ENCODE results near the gene CRKL.

CRKL gene

GRCh38 chr22:20943104-20943933 is 26.1 kb downstream of the CRKL start:
- ChIA-PET CTCF (no interaction called here), POLR2A (no interaction called here)
- no peak for DNase-seq (ENCODE audit: extremely low spot score)
- TF ChIP-seq SP1 (IDR thresholded peaks at IDR 0.05) (no peak), ARNT (IDR thresholded peaks at IDR 0.05) (no peak), L3MBTL2 (conservative IDR thresholded peaks at IDR 0.05) (no peak), NFRKB (IDR thresholded peaks at IDR 0.05) (no peak), FOXM1 (IDR thresholded peaks at IDR 0.05; ENCODE audit: borderline replicate concordance) (no peak), TARDBP (IDR thresholded peaks at IDR 0.05) (no peak), FOXK2 (IDR thresholded peaks at IDR 0.05) (no peak), ZNF384 (IDR thresholded peaks at IDR 0.05) (no peak), LEF1 (IDR thresholded peaks at IDR 0.05; ENCODE audit: borderline replicate concordance) (no peak)

GRCh38 chr22:20944042-20944441 is 26.8 kb downstream of the CRKL start:
- ChIA-PET CTCF (interaction anchor here (0.6 kb wide), 1 partner anchor 159 kb away, joined by 3 read pairs; no protein-coding TSS in a partner anchor), POLR2A (no interaction called here)
- TF ChIP-seq FOXK2 (IDR thresholded peaks at IDR 0.05) = no peak
- TF ChIP-seq FOXM1 (IDR thresholded peaks at IDR 0.05; ENCODE audit: borderline replicate concordance) = no peak
- TF ChIP-seq PKNOX1 (IDR thresholded peaks at IDR 0.05) = no peak
- no peak for TF ChIP-seq ELF4 (IDR thresholded peaks at IDR 0.05)
- TF ChIP-seq HDGF (IDR thresholded peaks at IDR 0.05; ENCODE audit: borderline replicate concordance) = no peak
- no peak for TF ChIP-seq SP1 (IDR thresholded peaks at IDR 0.05)
- TF ChIP-seq BHLHE40 (IDR thresholded peaks at IDR 0.05; ENCODE audit: borderline replicate concordance) = no peak
- no peak for TF ChIP-seq L3MBTL2 (conservative IDR thresholded peaks at IDR 0.05)
- no peak for TF ChIP-seq SUZ12 (IDR thresholded peaks at IDR 0.05)
- TF ChIP-seq LEF1 (IDR thresholded peaks at IDR 0.05; ENCODE audit: borderline replicate concordance) = no peak
- no peak for TF ChIP-seq FOXA1 (IDR thresholded peaks at IDR 0.05)
- TF ChIP-seq ARNT (IDR thresholded peaks at IDR 0.05) = no peak
- TF ChIP-seq TARDBP (IDR thresholded peaks at IDR 0.05) = no peak
- no peak for TF ChIP-seq CTBP1 (IDR thresholded peaks at IDR 0.05; ENCODE audit: borderline replicate concordance)
- no peak for TF ChIP-seq ZNF384 (IDR thresholded peaks at IDR 0.05)
- no peak for DNase-seq (ENCODE audit: extremely low spot score)

- CTCF ChIA-PET = interaction anchor here (0.8 kb wide), 1 partner anchor 1181 kb away, joined by 3 read pairs; no protein-coding TSS in a partner anchor
- no peak for TF ChIP-seq FOXM1 (IDR thresholded peaks at IDR 0.05; ENCODE audit: borderline replicate concordance)
- no peak for TF ChIP-seq ELF4 (IDR thresholded peaks at IDR 0.05)
- no peak for TF ChIP-seq LEF1 (IDR thresholded peaks at IDR 0.05; ENCODE audit: borderline replicate concordance)
- TF ChIP-seq FOXK2 (IDR thresholded peaks at IDR 0.05) = no peak
- TF ChIP-seq BHLHE40 (IDR thresholded peaks at IDR 0.05; ENCODE audit: borderline replicate concordance) = no peak
- no peak for TF ChIP-seq ZNF384 (IDR thresholded peaks at IDR 0.05)
- no peak for TF ChIP-seq CTBP1 (IDR thresholded peaks at IDR 0.05; ENCODE audit: borderline replicate concordance)
- no peak for TF ChIP-seq SUZ12 (IDR thresholded peaks at IDR 0.05)
- no peak for TF ChIP-seq HDGF (IDR thresholded peaks at IDR 0.05; ENCODE audit: borderline replicate concordance)
- TF ChIP-seq FOXA1 (IDR thresholded peaks at IDR 0.05) = no peak
- no peak for TF ChIP-seq SP1 (IDR thresholded peaks at IDR 0.05)
- no peak for TF ChIP-seq TARDBP (IDR thresholded peaks at IDR 0.05)
- TF ChIP-seq ARNT (IDR thresholded peaks at IDR 0.05) = no peak
- TF ChIP-seq PKNOX1 (IDR thresholded peaks at IDR 0.05) = no peak
- no peak for TF ChIP-seq L3MBTL2 (conservative IDR thresholded peaks at IDR 0.05)
- TF ChIP-seq NFRKB (IDR thresholded peaks at IDR 0.05) = no peak
- no peak for DNase-seq (ENCODE audit: extremely low spot score)
- POLR2A ChIA-PET = no interaction called here
Observed at GRCh38 chr22:20945578-20945934, 28.3 kb downstream of the CRKL start.

DNA sequence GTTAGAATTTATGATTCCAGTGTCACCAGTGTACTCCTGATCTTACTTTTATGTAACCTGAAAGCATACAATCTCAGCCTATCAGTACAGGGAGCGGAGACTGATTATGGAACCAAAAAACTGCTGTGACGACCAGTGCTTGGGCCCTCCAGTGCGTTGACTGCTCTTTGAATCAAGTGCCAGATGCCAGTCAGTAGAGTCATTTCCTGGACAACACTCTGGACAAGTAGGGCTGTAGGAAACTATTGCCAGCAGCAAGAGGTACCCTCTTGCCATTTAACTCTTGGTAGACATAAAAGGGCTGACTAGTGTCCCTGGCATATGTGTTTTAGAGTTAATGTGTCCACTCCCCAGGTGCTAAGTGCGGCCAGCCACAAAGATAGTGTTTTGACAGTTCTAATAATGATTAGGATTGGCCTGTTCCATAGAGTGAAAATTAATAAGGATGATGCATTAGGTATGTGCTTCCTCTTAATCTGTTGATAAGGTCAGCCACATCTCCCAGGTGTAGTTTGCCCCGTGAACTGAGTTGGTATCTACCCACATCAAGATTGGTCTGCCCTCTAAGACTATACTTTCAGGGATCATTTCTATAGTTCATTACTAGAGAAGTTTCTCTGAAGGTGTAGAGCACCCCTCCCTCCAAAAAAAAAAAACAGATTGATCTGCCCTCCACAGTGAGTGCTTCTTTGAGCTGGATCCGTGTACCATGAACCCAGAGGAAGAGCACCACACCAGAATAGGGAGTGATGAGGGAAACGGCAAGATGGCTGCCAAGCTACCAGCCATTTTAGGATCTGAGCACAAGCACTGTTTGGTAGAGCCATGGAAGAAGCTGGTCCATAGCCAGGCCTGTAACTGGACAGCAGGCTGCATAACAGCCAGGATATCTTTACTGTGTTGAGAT is 29.1 kb downstream of the CRKL start:
- no peak for DNase-seq (ENCODE audit: extremely low spot score)
- POLR2A ChIA-PET = no interaction called here
- CTCF ChIA-PET = interaction anchor here (0.8 kb wide), 1 partner anchor 61 kb away, joined by 3 read pairs; no protein-coding TSS in a partner anchor
- no peak for TF ChIP-seq LEF1 (IDR thresholded peaks at IDR 0.05; ENCODE audit: borderline replicate concordance)
- no peak for TF ChIP-seq FOXA1 (IDR thresholded peaks at IDR 0.05)
- TF ChIP-seq BHLHE40 (IDR thresholded peaks at IDR 0.05; ENCODE audit: borderline replicate concordance) = no peak
- TF ChIP-seq ELF4 (IDR thresholded peaks at IDR 0.05) = no peak
- no peak for TF ChIP-seq CTBP1 (IDR thresholded peaks at IDR 0.05; ENCODE audit: borderline replicate concordance)
- TF ChIP-seq HDGF (IDR thresholded peaks at IDR 0.05; ENCODE audit: borderline replicate concordance) = no peak
- TF ChIP-seq TARDBP (IDR thresholded peaks at IDR 0.05) = no peak
- no peak for TF ChIP-seq ARNT (IDR thresholded peaks at IDR 0.05)
- no peak for TF ChIP-seq NFRKB (IDR thresholded peaks at IDR 0.05)
- no peak for TF ChIP-seq SP1 (IDR thresholded peaks at IDR 0.05)
- TF ChIP-seq ZNF384 (IDR thresholded peaks at IDR 0.05) = no peak

DNA sequence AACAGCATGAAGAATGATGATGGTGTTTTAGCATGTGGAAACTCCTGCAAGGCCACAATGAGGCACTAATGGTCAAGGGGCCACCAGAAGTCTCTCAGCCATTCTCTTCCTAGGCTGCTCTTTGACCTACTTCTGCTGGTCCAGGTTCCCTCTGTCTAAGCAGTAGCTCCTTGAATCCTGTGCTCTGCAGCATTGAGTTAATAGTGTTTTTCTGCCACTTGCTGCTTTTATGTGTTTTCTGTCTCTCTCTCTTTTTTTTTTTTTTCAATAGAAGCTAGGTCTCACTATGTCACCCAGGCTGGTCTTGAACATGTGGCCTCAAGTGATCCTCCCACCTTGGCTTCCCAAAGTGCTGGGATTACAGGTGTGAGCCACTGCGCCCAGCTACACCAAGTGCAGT is 29.8 kb downstream of the CRKL start:
- DNase-seq (ENCODE audit: extremely low spot score) = no peak
- ChIA-PET POLR2A (no interaction called here), CTCF (interaction anchor here (0.8 kb wide), 1 partner anchor 62 kb away, joined by 3 read pairs; no protein-coding TSS in a partner anchor)
- TF ChIP-seq NFRKB (IDR thresholded peaks at IDR 0.05) = no peak
- TF ChIP-seq SUZ12 (IDR thresholded peaks at IDR 0.05) = no peak
- no peak for TF ChIP-seq FOXK2 (IDR thresholded peaks at IDR 0.05)
- no peak for TF ChIP-seq LEF1 (IDR thresholded peaks at IDR 0.05; ENCODE audit: borderline replicate concordance)
- TF ChIP-seq FOXM1 (IDR thresholded peaks at IDR 0.05; ENCODE audit: borderline replicate concordance) = no peak
- no peak for TF ChIP-seq HDGF (IDR thresholded peaks at IDR 0.05; ENCODE audit: borderline replicate concordance)
- no peak for TF ChIP-seq PKNOX1 (IDR thresholded peaks at IDR 0.05)
- TF ChIP-seq TARDBP (IDR thresholded peaks at IDR 0.05) = no peak
- TF ChIP-seq ELF4 (IDR thresholded peaks at IDR 0.05) = no peak
- no peak for TF ChIP-seq SP1 (IDR thresholded peaks at IDR 0.05)
- TF ChIP-seq L3MBTL2 (conservative IDR thresholded peaks at IDR 0.05) = no peak
- TF ChIP-seq CTBP1 (IDR thresholded peaks at IDR 0.05; ENCODE audit: borderline replicate concordance) = no peak
- no peak for TF ChIP-seq ZNF384 (IDR thresholded peaks at IDR 0.05)
- no peak for TF ChIP-seq ARNT (IDR thresholded peaks at IDR 0.05)
- no peak for TF ChIP-seq BHLHE40 (IDR thresholded peaks at IDR 0.05; ENCODE audit: borderline replicate concordance)
- no peak for TF ChIP-seq FOXA1 (IDR thresholded peaks at IDR 0.05)

Data from HEK293T (cell line).